Measurements from ENCODE around the gene LRP1-AS. TPM values are rescaled to one million over a fixed set of nuclear protein-coding genes. Genes with fewer than 3 reads are reported as not detected.

Gene LRP1-AS
- total and polyA plus RNA-seq, 10 of the 15 experiments (the other 5 are each of a cell fraction or from before 2014, with no cell fraction given): not detected

- TF ChIP-seq ZNF207 (IDR thresholded peaks at IDR 0.05; ENCODE audit: borderline replicate concordance) (no peak), CBFB (IDR thresholded peaks at IDR 0.05; ENCODE audit: low read depth) (no peak), YBX1 (IDR thresholded peaks at IDR 0.05) (no peak), NR2F1 (conservative IDR thresholded peaks at IDR 0.05) (no peak), STAT1 (conservative IDR thresholded peaks at IDR 0.05) (no peak), KDM1A (IDR thresholded peaks at IDR 0.05; ENCODE audit: borderline replicate concordance) (no peak), SIN3A (IDR thresholded peaks at IDR 0.05; ENCODE audit: low read depth, low read length) (no peak)
- TF ChIP-seq, protein P1, sequence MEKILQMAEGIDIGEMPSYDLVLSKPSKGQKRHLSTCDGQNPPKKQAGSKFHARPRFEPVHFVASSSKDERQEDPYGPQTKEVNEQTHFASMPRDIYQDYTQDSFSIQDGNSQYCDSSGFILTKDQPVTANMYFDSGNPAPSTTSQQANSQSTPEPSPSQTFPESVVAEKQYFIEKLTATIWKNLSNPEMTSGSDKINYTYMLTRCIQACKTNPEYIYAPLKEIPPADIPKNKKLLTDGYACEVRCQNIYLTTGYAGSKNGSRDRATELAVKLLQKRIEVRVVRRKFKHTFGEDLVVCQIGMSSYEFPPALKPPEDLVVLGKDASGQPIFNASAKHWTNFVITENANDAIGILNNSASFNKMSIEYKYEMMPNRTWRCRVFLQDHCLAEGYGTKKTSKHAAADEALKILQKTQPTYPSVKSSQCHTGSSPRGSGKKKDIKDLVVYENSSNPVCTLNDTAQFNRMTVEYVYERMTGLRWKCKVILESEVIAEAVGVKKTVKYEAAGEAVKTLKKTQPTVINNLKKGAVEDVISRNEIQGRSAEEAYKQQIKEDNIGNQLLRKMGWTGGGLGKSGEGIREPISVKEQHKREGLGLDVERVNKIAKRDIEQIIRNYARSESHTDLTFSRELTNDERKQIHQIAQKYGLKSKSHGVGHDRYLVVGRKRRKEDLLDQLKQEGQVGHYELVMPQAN (conservative IDR thresholded peaks at IDR 0.05): no peak
- TF ChIP-seq, protein P2, sequence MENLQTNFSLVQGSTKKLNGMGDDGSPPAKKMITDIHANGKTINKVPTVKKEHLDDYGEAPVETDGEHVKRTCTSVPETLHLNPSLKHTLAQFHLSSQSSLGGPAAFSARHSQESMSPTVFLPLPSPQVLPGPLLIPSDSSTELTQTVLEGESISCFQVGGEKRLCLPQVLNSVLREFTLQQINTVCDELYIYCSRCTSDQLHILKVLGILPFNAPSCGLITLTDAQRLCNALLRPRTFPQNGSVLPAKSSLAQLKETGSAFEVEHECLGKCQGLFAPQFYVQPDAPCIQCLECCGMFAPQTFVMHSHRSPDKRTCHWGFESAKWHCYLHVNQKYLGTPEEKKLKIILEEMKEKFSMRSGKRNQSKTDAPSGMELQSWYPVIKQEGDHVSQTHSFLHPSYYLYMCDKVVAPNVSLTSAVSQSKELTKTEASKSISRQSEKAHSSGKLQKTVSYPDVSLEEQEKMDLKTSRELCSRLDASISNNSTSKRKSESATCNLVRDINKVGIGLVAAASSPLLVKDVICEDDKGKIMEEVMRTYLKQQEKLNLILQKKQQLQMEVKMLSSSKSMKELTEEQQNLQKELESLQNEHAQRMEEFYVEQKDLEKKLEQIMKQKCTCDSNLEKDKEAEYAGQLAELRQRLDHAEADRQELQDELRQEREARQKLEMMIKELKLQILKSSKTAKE (IDR thresholded peaks at IDR 0.05; ENCODE audit: low read depth, poor library complexity, severe bottlenecking): no peak
- TF ChIP-seq, protein P3, sequence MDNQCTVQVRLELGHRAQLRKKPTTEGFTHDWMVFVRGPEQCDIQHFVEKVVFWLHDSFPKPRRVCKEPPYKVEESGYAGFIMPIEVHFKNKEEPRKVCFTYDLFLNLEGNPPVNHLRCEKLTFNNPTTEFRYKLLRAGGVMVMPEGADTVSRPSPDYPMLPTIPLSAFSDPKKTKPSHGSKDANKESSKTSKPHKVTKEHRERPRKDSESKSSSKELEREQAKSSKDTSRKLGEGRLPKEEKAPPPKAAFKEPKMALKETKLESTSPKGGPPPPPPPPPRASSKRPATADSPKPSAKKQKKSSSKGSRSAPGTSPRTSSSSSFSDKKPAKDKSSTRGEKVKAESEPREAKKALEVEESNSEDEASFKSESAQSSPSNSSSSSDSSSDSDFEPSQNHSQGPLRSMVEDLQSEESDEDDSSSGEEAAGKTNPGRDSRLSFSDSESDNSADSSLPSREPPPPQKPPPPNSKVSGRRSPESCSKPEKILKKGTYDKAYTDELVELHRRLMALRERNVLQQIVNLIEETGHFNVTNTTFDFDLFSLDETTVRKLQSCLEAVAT (IDR thresholded peaks at IDR 0.05): no peak
These were observed 50.5 kb downstream of the LRP1-AS start (continued) for GRCh38 chr12:57096748-57097553.

Data from GM12878 (cell line).